Retinal pigment epithelial cell (primary cell): ENCODE results near the gene MSTN.
"Not testable (repeated sequence)": the region's sequence is repeated elsewhere in the genome, so short reads cannot be mapped to it uniquely, and the experiment has no call there.

ENCODE experiments used
- DNase-seq: peaks from one replicate; pipeline ENCODE4 v3.0.0-alpha.2; 2010; ENCODE audit warnings: low read depth
- H3K4me3 ChIP-seq: 2 replicates; pipeline ENCODE4 v1.5.1; 2011; ENCODE audit warnings: mild to moderate bottlenecking, low read length, control low read depth, moderate library complexity
- TF ChIP-seq, protein P1 (sequence below): conservative IDR thresholded peaks from 2 replicates; pipeline ENCODE4 v1.5.1; 2011; ENCODE audit warnings: low read depth, low read length, control low read depth, inconsistent platforms

The MSTN gene

DNA sequence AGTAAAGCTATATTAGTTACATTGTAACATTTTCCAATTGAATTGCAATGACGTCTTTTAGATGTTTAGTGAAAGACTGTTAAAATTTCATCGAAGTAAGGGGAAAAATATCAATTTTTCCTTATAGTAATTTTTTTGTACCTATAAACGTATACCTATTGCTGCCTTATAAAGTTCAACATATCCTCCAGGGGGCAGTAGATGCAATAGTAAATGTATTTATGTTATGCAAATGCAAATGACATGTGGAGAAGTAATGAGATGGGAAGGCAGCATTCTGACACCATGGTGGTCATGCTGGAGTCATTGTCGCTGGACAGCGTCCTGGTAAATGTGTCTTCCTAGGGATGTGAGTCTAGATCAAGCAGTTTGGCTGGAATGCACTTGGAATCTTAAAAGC, 38.7 kb downstream of the MSTN start:
- TF ChIP-seq, protein P1, sequence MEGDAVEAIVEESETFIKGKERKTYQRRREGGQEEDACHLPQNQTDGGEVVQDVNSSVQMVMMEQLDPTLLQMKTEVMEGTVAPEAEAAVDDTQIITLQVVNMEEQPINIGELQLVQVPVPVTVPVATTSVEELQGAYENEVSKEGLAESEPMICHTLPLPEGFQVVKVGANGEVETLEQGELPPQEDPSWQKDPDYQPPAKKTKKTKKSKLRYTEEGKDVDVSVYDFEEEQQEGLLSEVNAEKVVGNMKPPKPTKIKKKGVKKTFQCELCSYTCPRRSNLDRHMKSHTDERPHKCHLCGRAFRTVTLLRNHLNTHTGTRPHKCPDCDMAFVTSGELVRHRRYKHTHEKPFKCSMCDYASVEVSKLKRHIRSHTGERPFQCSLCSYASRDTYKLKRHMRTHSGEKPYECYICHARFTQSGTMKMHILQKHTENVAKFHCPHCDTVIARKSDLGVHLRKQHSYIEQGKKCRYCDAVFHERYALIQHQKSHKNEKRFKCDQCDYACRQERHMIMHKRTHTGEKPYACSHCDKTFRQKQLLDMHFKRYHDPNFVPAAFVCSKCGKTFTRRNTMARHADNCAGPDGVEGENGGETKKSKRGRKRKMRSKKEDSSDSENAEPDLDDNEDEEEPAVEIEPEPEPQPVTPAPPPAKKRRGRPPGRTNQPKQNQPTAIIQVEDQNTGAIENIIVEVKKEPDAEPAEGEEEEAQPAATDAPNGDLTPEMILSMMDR, result peak; percentile 63
- peak; percentile 6 for DNase-seq
- H3K4me3 ChIP-seq, result no peak overlapping the region

DNA sequence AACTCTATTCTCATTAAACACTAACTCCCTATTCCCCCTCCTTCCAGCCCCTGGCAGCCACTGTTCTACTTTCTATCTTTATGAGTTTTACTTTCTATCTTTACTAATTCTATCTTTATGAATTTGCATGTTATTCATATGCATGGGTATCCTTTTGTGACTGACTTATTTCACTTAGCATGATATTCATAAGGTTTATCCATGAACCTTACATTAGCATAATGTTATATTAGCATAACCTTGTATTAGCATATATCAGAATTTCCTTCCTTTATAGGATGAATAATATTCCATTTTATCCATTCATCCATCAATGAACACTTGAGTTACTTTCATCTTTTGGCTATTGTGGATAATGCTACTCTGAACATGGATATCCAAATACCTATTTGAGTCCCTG, 41.8 kb downstream of the MSTN start:
- no peak for DNase-seq
- no peak overlapping the region for H3K4me3 ChIP-seq
- TF ChIP-seq, protein P1, result no peak

DNA sequence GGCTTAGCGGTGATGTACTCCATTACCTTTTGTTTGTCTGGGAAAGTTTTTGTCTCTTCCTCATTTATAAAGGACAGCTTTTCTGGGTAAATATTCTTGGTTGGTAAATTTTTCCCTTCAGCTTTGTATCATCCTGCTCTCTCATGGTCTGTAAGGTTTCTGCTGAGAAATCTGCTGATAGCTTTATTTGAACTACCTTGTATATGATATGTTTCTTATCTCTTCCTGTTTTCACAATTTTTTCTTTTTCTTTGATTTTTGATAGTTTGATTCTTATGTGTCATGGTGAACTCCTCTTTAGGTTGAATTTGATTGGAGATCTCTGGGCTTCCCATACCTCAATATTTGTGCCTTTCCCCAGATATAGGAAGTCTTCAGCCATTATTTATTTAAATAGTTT, 44.7 kb downstream of the MSTN start:
- TF ChIP-seq, protein P1, result no peak
- no peak for DNase-seq

DNA sequence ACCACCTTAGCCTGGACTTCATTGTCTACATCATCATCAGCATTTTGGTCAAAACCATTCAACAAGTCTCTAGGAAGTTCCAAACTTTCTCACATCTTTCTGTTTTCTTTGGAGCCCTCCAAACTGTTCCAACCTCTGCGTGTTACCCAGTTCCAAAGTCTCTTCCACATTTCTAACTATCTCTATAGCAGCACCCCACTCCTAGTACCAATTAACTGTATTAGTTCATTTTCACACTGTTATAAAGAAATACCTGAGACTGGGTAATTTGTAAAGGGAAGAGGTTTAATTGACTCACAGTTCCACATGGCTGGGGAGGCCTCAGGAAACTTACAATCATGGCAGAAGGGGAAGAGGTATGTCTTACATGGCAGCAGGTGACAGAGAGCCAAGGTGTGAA, 46.6 kb downstream of the MSTN start:
- H3K4me3 ChIP-seq, DNase-seq: not testable (repeated sequence)

More for the DNA sequence above, 44.7 kb downstream of the MSTN start:
- no peak overlapping the region for H3K4me3 ChIP-seq
